GM19324 (cell line): ENCODE data around the gene NID1.

ENCODE experiments used
- ATAC-seq: cut with Tn5 transposase; IDR thresholded peaks from one replicate; pipeline ENCODE4 v1.9.1; 2021; ENCODE audit warnings: mild to moderate bottlenecking, moderate library complexity; ENCODE audit not compliant: unreplicated experiment, low FRiP score

NID1 gene

GRCh38 chr1:236069796-236070195 lies 4.9 kb upstream of the NID1 start:
- no peak for ATAC-seq

GRCh38 chr1:236067854-236068454 lies 3.1 kb upstream of the NID1 start:
- no peak for ATAC-seq

- peak; percentile 83 for ATAC-seq
These were observed 2.0 kb upstream of the NID1 start for GRCh38 chr1:236066828-236067386.

- ATAC-seq = no peak
These were observed 1.2 kb upstream of the NID1 start for GRCh38 chr1:236066054-236066453.

GRCh38 chr1:236065509-236066005 lies 667 bp upstream of the NID1 start:
- no peak for ATAC-seq

GRCh38 chr1:236063919-236064673 lies 794 bp downstream of the NID1 start:
- no peak for ATAC-seq

GRCh38 chr1:236063551-236063918 lies 1.4 kb downstream of the NID1 start:
- ATAC-seq = no peak

- no peak for ATAC-seq
These were observed 4.6 kb downstream of the NID1 start for GRCh38 chr1:236060286-236060685.

GRCh38 chr1:236059011-236059410 lies 5.9 kb downstream of the NID1 start:
- ATAC-seq = no peak

- ATAC-seq = peak; percentile 65
These were observed 6.6 kb downstream of the NID1 start for GRCh38 chr1:236058141-236058934.

GRCh38 chr1:236057546-236057945 lies 7.3 kb downstream of the NID1 start:
- no peak for ATAC-seq

- ATAC-seq = no peak
These were observed 12.5 kb downstream of the NID1 start for GRCh38 chr1:236052232-236052993.

GRCh38 chr1:236051242-236051791 lies 13.6 kb downstream of the NID1 start:
- ATAC-seq = no peak

GRCh38 chr1:236045771-236046170 lies 19.1 kb downstream of the NID1 start:
- no peak for ATAC-seq

- ATAC-seq = no peak
These were observed 20.5 kb downstream of the NID1 start for GRCh38 chr1:236044341-236044740.

GRCh38 chr1:236041631-236042618 lies 23.0 kb downstream of the NID1 start:
- no peak for ATAC-seq

- no peak for ATAC-seq
These were observed 24.9 kb downstream of the NID1 start for GRCh38 chr1:236039740-236040685.

GRCh38 chr1:236038034-236038433 lies 26.9 kb downstream of the NID1 start:
- ATAC-seq = no peak
